Muscle of arm (tissue), 12 donors: Measurements from ENCODE around the gene ZBP1. TPM values are rescaled to one million over a fixed set of nuclear protein-coding genes. Genes with fewer than 3 reads are reported as not detected.

Experiments used
- DNase-seq: peaks from one replicate; pipeline ENCODE4 v3.0.0-alpha.2; 2013
- polyA plus RNA-seq, 12 donors: library from polyadenylated mRNA; unstranded; fragments of 120-200 nt; gene quantifications; one replicate each; pipeline ENCODE4 v1.2.1, GENCODE V29; 2013; ENCODE audit not compliant: insufficient read length in 12 of 12

The ZBP1 gene
- polyA plus RNA-seq, 12 donors, result 0.12 to 0.25 (median 0.14) TPM; not detected in 9

- DNase-seq, result no peak
These were observed 21.7 kb downstream of the ZBP1 start for GRCh38 chr20:57598491-57598890.

DNA sequence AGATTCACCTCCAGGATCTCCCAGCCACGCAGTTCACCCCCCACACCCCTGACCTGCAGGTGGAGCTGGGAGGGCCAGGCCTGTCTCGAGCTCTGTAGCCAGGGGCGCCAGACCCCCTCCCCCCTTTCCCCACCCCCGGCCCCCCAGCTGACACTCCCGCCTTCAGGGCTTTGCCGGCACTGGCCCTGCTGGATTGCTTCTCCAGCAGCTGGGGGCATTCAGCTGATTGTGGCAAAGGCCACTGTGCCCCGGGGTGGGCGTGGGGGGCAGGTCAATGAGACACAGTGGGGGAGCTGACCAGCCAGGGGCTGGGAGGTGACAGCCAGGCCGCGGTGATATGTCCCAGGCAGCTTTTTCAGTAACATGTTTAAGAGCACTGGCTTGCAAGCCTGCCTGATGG lies 22.2 kb downstream of the ZBP1 start:
- no peak for DNase-seq

DNA sequence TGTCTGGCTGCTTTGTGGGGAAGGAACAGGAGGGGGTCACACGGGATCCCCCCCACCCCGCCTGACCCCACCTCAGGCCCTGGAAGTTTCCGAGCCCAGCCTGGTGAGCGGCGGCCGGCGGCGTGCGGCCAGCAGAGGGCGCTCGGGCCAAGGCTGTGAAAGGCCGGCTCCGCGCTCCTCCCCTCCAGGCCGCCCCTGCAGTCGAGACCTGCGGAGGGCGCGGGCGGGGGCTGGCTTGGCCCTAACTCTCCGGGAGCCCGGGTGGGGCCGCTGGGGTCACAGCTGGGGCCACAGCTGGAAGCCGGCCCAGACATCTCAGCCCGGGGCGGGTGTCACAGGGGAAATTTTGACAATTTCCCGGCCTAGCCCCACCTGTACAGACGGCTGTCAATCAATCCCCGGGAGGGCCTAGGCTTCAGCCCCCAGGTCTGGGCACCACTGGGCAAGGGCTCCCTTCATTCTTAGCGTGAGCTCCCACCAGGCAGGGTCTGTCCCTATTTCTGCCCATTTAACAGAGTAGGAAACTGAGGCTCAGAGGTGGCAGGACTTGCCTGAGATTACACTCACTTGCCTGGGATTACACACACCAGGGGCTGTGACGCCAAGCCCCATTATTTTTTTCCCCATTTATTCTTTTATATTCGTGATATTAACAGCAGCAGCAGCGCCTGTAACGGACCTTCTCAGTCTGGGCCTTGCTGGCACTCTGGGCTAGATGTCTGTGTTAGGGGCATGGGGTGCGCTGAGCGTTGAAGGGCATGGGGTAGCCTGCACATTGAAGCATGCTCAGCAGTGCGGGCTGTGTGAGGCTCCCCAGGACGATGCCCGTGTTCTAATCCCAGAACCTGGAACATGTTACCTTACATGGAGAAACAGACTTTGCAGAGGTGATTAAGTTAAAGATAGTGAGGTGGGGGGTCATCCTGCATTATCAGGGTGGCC lies 23.0 kb downstream of the ZBP1 start:
- DNase-seq, result peak; percentile 60

GRCh38 chr20:57596358-57596757 lies 23.9 kb downstream of the ZBP1 start:
- DNase-seq, result no peak

DNA sequence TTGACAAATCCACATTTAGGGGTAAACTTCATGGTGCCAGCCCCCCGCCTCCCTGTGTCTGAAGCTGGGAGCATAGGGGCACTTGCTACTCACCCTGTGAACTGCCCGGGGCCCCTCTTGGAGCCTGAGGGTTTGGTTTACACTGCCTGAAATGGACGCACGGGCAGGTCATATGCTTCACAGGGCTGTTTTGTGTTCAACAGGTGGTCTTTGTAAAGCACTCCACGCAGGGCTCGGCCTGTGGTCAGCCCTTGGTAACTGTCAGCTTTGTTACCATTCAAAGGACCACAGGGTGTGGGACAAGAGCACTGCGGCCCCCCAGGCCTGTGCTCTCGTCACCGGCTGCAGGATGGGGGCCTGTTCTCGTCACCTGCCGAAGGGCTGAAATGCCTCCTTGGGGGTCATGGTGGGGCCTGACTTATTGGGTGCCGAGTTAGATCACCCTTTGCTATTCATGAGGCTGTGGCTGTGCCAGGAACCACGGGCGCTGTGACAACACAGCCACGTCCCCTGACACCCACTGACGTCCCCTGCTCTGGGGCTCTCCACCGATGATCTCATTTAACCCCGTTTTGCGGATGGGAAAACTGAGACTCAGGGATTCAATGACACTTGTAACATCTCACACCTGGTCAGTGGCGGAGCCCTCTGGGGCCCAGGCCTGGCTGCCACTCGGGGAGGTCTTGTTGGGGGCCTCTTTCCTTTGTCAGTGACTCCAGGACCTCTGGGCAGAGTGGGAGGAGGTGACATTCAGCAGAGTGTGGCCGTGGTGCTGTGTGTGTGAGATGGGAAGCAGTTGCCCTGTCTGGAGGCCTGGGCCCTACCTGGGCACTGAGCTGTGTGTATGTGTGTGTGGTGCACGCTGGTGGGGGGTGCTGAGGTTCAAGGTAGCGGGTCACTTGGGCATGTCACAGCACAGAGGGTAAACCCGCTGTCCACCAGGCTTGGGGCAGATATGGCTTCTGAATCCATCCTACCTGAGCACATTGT lies 24.9 kb downstream of the ZBP1 start:
- no peak for DNase-seq

DNA sequence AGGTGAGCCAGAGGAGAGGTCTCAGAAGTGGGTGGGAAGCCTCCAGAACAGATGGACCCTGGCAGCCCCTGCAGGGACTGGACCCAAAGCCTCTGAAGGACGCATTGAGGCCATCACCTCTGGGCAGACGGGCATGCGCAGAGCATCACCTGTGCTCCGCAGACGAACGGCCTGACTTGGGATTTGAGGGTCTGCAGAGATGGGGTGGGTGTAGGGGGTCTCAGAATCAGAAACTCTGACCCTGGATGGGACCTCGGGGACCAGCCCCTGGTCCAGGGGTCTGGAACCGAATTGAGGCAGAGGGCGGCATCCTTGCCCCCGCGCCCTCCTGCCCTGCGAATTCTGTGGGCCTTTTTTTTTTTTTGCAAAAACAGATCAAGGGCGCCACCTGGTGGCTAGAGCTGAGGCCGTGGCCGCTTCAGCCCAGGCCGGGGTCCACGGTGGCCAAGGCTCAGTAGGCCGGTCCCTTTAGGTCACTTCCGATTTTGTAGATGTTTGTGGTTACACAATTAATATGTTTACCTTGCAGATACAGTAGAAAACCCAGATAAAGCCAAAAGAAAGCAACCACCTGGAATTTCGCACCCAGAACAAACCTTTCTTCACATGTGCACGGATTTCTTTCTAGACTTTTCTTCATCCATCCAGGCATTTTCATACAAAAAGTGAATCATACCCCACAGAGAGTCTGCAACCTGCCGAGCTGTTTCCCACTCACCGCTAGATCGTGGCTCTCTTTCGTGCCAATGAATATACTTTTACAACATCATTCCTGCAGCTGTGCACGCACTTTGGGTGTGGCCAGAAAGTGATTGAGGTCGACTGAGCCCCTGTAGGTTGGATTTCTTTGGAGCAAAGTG lies 25.9 kb downstream of the ZBP1 start:
- peak; percentile 63 for DNase-seq

- DNase-seq, result no peak
These were observed 26.9 kb downstream of the ZBP1 start for GRCh38 chr20:57593134-57593886.

GRCh38 chr20:57592263-57593092 lies 27.7 kb downstream of the ZBP1 start:
- DNase-seq, result no peak

DNA sequence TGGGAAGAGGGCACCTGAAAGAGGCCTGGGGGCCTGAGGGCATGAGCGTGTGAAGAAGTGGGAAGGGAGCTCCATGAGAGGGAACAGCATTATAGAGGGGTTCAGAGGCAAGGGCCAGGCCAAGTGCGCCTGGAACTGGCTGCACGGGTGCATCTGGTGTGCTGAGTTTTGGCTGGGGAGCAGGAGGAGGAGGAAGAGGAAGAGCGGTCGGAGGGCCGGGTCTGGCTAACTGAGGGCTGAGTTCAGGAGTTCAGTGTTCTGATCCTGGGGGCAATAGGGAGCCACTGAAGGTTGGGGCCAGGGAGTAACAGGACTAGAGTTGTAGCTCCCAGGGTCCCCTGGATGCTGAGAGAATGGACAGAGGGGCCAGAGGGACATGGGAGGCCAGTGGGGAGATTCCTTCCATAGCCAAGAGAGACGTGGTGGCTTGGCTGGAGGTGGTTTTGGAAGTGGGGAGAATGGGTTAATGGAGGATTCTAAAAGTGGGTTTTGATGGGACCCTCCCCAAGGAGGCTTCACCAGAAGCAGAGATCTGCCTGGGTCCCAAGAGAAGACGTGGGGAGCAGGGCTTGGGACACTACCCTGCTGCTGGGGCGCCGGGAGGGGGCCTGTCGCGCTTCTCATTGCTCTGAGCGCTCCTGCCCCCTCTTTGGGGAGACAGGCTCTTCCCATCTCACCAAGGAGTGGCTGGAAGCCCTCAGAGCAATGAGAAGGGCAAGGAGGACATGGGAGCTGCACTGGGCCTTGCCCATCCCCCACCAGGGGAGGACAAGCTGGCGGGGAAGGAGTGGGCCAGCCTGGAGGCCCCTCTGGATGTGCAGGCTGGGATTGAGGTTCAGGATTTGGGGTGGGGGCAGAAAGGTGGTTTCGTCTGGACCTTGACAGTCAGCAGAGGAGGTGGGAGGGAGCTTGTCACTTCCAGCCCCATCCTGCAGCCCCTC lies 28.7 kb downstream of the ZBP1 start:
- DNase-seq, result no peak

DNA sequence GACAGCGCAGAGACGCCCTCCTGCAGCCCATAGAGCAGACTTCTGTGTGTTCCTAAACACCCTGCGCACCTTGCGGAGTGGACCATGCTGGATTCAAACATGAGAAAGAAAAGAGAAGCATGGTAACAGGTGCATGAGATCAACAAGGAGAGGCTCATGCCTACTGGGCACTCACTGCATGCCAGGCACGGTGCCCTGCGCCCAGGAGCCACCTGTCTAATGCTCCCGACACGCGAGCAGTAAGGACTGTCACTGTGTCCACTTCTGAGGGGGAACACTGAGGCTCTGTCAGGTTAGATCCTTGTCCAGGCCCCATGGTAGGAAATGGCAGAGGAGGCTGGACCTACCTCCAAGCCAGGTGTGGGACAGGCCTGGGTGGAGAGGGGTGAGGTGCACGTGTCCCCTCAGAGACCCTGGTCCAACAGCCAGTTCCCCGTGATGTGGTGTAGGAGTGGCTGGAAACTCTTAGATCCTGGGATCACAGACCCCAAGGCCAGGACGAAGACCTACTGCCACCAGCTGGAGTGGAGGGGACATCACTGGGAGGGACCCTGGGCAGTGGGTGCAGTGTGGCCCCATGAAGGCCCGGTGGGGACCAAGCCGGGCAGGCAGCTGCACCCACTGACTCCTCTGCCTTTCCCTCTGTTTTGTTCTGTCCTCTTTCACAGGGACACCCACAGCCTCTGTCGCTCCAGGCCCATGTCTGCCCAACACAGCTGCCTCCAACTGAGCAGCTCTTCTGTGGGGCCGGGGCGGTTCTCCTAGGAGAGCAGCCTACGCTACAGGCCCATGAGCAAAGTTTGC lies 29.5 kb downstream of the ZBP1 start:
- DNase-seq, result no peak

DNA sequence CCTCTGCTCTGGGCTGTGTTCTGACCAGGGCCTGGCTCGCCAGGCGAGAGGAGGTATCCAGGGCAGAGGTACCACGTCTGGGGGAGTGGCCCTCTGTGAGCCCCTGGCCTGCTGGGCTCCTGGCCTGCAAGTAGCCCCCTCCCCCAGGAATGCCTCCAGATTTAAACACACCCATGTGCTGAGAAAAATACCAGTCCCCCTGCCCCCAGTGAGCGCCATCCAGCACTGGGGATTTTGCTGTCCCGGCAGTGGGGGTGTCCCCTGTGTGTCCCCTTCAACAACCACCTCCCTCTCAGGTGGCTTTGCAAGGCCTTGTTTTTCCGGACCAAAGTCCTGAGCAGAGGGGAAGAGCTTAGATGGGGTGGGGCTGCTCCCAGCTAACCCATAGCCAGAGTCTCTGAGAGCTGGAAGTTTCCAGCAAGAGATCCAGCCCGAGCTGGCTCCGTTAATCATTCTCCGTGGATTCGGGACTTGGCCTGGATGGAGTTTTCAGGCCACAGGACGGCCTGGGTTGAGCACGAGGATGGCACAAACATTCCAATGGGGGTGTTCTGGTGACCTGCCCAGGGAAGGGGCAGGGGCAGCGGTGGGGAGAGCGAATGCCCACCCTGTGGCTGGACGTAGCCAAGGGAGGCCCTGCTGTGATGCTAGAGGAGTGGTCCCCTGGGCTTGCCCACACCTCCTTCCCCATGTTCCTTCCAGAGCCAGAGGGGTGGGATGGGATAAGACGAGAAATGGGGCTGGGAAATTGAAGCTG lies 30.3 kb downstream of the ZBP1 start:
- no peak for DNase-seq

- no peak for DNase-seq
These were observed 31.0 kb downstream of the ZBP1 start for GRCh38 chr20:57589123-57589727.

DNA sequence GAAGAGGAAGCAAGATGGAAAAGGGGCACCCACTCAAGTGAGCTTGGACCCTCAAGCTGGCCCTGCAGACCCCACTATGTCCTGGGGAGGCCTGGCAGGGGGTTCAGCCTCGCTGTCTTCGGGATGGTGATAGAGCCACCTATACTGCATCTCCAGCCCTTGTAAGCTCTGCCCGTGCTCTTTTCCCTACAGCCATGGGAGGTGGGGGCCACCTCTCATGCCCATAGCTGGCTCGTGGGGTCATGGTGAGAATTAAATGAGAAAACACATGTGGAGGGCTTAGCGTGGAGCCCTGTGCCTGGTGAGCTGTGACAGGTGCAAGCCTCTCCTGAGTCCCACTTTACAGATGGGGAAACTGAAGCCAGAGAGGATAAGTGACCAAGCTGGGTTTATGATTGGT lies 31.6 kb downstream of the ZBP1 start:
- no peak for DNase-seq

- DNase-seq, result no peak
These were observed 32.2 kb downstream of the ZBP1 start for GRCh38 chr20:57587989-57588377.

DNA sequence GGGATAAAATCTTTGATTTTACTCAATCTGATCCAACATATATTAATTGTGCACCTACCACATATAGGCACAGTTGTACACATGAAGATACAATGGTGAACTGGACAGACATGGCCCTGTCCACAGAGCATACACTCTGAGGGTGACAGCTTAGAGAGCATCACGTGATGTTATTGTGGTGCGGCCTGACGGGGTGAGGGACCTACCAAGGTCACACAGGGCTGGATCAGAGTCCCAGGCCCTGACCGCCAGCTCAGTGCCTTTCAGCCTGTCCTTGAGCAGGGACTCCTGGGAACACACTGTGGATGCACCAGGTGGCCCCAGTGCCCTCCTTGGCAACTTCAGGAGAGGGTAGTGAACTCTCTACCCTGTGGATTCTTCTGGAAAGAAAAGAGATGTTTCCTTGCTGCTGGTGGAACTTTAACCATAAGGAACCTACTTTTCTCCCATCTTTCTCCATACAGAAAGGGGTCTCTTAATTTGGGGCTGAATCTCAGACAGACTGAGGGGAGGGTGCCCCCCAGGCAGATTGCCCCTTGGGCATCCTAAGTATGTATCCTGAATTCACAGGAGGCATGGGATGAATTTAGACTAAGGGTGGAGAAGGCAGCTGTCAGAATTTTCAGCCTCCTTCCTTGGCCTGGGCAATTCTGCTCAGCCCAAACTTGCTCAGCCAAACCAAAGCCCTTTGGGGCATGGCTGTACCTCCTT lies 32.8 kb downstream of the ZBP1 start:
- no peak for DNase-seq

- no peak for DNase-seq
These were observed 33.3 kb downstream of the ZBP1 start for GRCh38 chr20:57586943-57587277.
